HepG2 (cell line): ENCODE results near the gene NSD1. TPM values are rescaled to one million over a fixed set of nuclear protein-coding genes. Genes with fewer than 3 reads are reported as not detected.
A peak's percentile ranks its signal among the peaks of the same experiment; 100 is the strongest.

Source experiments
- HMGXB4 ChIP-seq, 2 experiments: sonication (generic) in 1 of 2; formaldehyde crosslinking in 1 of 2; IDR thresholded peaks; 2 replicates each; pipeline versions ENCODE4 v1.4.0 to v1.6.1; 2018 to 2020; ENCODE audit warnings: missing genetic modification reagents in 2 of 2, borderline replicate concordance in 1 of 2, low read depth in 1 of 2, mild to moderate bottlenecking in 1 of 2, missing biosample characterization in 1 of 2
- POLR2AphosphoS2 ChIP-seq: IDR thresholded peaks from 2 replicates; pipeline ENCODE4 v1.6.1; 2011; ENCODE audit warnings: low read depth, low read length, improper control_type of control experiment
- ZBTB38 ChIP-seq: sonication (generic); formaldehyde crosslinking; IDR thresholded peaks from 2 replicates; pipeline ENCODE4 v1.5.1; 2020; ENCODE audit warnings: mild to moderate bottlenecking, missing genetic modification reagents
- ZNF800 ChIP-seq: sonication (generic); formaldehyde crosslinking; IDR thresholded peaks from 2 replicates; pipeline ENCODE4 v1.4.0; 2020; ENCODE audit warnings: missing genetic modification reagents
- ZSCAN21 ChIP-seq: sonication (generic); formaldehyde crosslinking; IDR thresholded peaks from 2 replicates; pipeline ENCODE4 v1.8.0; 2022; ENCODE audit warnings: mild to moderate bottlenecking, missing genetic modification reagents, moderate library complexity, borderline replicate concordance
- polyA plus RNA-seq, 8 experiments: library from polyadenylated mRNA; depleted of rRNA in 3 of 8; stranded (reverse) in 7 of 8; unstranded in 1 of 8; fragments of >200 nt; fragmentation: Illumina TruSeq in 4 of 8; extraction: Trizol in 4 of 8; gene quantifications; 2 replicates each; pipeline versions ENCODE4 v1.2.1 to v1.2.3, GENCODE V29; 2011 to 2016; ENCODE audit warnings: low read depth in 4 of 8, missing spikeins in 1 of 8, mixed read lengths in 1 of 8; ENCODE audit not compliant: insufficient read depth in 1 of 8
- total RNA-seq, 5 experiments: library from RNA; depleted of rRNA; stranded (reverse); fragments of >200 nt; fragmentation: Illumina TruSeq; extraction: Trizol; gene quantifications; 2 replicates each; pipeline ENCODE4 v1.2.3, GENCODE V29; 2016; ENCODE audit warnings: low read depth in 1 of 5
- TF ChIP-seq, protein P1 (sequence below): sonication (generic); formaldehyde crosslinking; IDR thresholded peaks from 2 replicates; pipeline ENCODE4 v1.4.0; 2020; ENCODE audit warnings: mild to moderate bottlenecking, missing genetic modification reagents

Gene NSD1
- total and polyA plus RNA-seq, 2 of the 13 experiments (the other 11 are each of a cell fraction or from before 2014, with no cell fraction given): 0.01 to 0.09 TPM

DNA sequence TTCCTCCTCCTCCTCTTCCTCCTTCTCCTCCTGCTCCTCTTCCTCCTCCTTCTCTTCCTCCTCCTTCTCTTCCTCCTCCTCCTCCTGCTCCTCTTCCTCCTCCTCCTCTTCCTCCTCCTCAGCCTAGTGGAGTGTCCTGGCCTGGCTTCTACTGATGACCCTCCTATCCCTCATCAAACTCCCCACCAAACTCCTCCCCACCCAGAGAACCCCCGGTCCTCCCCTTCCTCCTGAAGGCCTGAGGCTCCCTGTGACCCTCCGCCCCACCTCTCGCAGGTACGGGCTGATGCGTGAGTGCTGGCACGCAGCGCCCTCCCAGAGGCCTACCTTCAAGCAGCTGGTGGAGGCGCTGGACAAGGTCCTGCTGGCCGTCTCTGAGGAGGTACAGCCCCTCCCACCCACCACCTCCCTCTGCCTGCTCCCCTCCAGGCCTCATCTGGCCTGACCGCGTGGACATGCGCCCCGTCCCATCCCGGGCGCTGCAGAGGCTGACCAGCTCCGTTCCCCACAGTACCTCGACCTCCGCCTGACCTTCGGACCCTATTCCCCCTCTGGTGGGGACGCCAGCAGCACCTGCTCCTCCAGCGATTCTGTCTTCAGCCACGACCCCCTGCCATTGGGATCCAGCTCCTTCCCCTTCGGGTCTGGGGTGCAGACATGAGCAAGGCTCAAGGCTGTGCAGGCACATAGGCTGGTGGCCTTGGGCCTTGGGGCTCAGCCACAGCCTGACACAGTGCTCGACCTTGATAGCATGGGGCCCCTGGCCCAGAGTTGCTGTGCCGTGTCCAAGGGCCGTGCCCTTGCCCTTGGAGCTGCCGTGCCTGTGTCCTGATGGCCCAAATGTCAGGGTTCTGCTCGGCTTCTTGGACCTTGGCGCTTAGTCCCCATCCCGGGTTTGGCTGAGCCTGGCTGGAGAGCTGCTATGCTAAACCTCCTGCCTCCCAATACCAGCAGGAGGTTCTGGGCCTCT, 36.3 kb upstream of the NSD1 start (continued):
- TF ChIP-seq, protein P1, sequence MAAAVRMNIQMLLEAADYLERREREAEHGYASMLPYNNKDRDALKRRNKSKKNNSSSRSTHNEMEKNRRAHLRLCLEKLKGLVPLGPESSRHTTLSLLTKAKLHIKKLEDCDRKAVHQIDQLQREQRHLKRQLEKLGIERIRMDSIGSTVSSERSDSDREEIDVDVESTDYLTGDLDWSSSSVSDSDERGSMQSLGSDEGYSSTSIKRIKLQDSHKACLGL (CRISPR knock-in tag): no peak; the same call in 1 of the 2 replicates
- TF ChIP-seq ZSCAN21 (peak; percentile 65; the same call in 1 of the 2 replicates), HMGXB4 (CRISPR knock-in tag; IDR thresholded peaks at IDR 0.05; ENCODE audit: borderline replicate concordance in 1 of 2, low read depth in 1 of 2) (no peak), POLR2AphosphoS2 (no peak; the same call in 1 of the 2 replicates), ZNF800 (CRISPR knock-in tag) (no peak), ZBTB38 (peak; percentile 86)
